Thoracic aorta (tissue), 2 donors: ENCODE measurements around the gene BTBD2. TPM values are rescaled to one million over a fixed set of nuclear protein-coding genes. Genes with fewer than 3 reads are reported as not detected.

Source experiments
- ATAC-seq: fragments of 150-250 bp; one replicate; pipeline ENCODE4 v1.8.0; 2017; ENCODE audit warnings: low read depth; ENCODE audit not compliant: insufficient number of reproducible peaks, low FRiP score
- DNase-seq: peaks from one replicate; pipeline ENCODE4 v3.0.0-alpha.2; 2020; ENCODE audit warnings: low spot score
- H3K27ac ChIP-seq, 2 donors: fragments of 200-600 bp; sonication (generic); 1 replicate in 1 of 2; 2 replicates in 1 of 2; pipeline ENCODE4 v1.5.1; 2016; ENCODE audit warnings: mild to moderate bottlenecking in 2 of 2, moderate library complexity in 2 of 2
- H3K27me3 ChIP-seq: fragments of 200-600 bp; sonication (generic); replicated peaks from 2 replicates; pipeline ENCODE4 v1.6.0; 2016; ENCODE audit warnings: mild to moderate bottlenecking; ENCODE audit not compliant: insufficient read depth
- H3K36me3 ChIP-seq: fragments of 200-600 bp; sonication (generic); one replicate; pipeline ENCODE4 v1.5.1; 2016
- H3K4me1 ChIP-seq, 2 donors: fragments of 200-600 bp; sonication (generic); 1 replicate in 1 of 2; 2 replicates in 1 of 2; pipeline versions ENCODE4 v1.5.1 to v1.6.0; 2016; ENCODE audit warnings: low read depth in 2 of 2, mild to moderate bottlenecking in 1 of 2; ENCODE audit not compliant: control insufficient read depth in 1 of 2
- H3K4me3 ChIP-seq: fragments of 200-600 bp; sonication (generic); 2 replicates; pipeline ENCODE4 v1.5.1; 2016; ENCODE audit warnings: mild to moderate bottlenecking
- H3K9me3 ChIP-seq: fragments of 200-600 bp; sonication (generic); 2 replicates; pipeline ENCODE4 v1.5.1; 2016
- CTCF ChIP-seq: fragments of 200-600 bp; sonication (generic); IDR thresholded peaks from one replicate; pipeline ENCODE4 v1.5.1; 2019; ENCODE audit warnings: antibody characterized with exemption
- total RNA-seq, 2 donors: library from RNA; depleted of rRNA; stranded (reverse); fragments of >200 nt; gene quantifications; one replicate each; pipeline versions ENCODE4 v1.1.0 to v1.2.3, GENCODE V29; 2016

The BTBD2 gene
- total RNA-seq, 2 donors from 2014 or later, result 43.2 to 107 TPM

GRCh38 chr19:2062389-2062729 is 46.8 kb upstream of the BTBD2 start:
- Histone ChIP-seq H3K9me3 (no peaks in the 10 kb centered on the region), H3K36me3 (no peaks in the 10 kb centered on the region), H3K4me3 (peak overlapping the region; percentile 85), H3K27me3 (no peaks in the 10 kb centered on the region), H3K4me1 (peaks cover 21 to 40% of the 10 kb centered on the region in 2 donors), H3K27ac (no peak overlapping the region)
- no peak for DNase-seq
- no peak for ATAC-seq
- no peak for TF ChIP-seq CTCF

DNA sequence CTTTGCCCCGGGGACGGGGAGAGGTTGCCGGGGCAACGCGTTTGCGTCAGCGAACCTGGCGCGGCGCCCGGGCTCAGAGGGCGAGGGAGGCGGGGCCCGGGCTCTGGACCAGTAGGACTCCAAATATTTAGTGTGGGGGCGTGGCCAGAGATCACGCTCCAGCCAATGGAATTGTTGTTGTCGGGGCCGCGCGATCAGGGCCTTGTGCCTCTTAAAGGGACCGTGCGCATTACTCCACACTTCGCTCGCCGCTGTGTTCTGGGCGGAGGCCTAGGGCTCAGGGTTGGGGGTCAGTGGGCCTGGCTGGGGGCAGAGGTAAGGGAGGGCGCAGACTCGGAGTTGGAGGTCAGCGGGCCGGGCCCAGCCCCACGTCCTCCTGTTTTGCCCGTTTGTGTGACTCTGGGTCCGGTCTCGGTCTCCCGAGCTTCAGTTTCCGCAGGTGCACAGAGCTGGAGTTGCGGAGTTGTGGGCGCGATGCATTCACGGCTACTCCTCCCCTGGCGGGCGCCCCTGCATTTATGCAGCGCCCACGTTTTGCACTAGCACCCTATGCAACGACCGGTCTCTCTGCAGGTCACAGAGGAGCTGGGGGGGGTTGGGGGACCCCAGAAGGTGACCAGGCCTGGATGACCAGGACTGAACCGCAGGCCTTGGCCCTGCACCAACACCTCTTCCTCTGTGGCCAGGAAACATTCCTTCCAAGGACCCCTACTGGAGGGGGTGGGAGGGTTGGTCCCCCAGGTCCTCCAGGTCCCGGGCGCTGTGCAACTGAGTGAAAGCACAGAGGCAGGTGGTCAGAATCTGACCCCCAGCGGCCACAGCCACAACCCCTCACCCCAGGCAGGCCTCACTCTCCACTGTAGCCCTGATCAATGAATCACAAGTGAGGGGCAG is 46.2 kb upstream of the BTBD2 start:
- Histone ChIP-seq H3K4me1 (peaks cover 21 to 40% of the 10 kb centered on the region in 2 donors), H3K4me3 (peak overlapping the region; percentile 85), H3K27ac (peak overlapping the region; percentile 95 to 96), H3K36me3 (no peaks in the 10 kb centered on the region), H3K27me3 (no peaks in the 10 kb centered on the region), H3K9me3 (no peaks in the 10 kb centered on the region)
- ATAC-seq, result peak; percentile 86
- peak; percentile 99 for DNase-seq
- TF ChIP-seq CTCF, result no peak

DNA sequence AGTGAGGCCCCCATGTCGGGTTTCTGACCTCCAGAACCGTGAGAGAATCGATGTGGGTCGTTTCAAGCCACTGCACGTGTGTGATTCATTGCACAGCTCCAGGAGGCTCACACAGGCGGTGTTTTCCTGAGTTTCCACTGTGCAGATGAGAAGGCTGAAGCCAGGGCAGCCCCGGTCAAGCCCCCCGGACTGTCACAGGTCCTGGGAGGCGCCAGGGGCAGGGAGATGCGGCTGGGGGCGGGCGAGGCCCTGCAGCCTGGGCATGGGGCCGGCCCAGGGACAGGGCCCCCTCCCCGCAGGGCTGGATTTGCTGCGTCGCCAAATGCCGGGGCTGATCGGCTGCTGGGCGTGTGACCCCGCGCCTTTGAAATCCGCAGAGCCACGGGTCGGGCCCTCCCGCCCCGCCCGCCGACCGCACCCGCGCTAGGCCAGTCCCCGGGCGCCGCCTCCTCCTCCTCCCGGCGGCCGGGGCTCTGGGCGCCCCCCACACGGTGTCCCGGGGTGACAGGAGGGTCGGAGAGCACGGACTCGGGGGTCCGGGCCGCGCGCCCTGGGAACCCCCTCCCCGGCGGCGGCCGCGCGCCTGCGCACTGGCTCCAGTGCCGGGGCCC is 45.5 kb upstream of the BTBD2 start:
- H3K4me3 ChIP-seq, result peak overlapping the region; percentile 85
- no peaks in the 10 kb centered on the region for H3K9me3 ChIP-seq
- peaks cover 24 to 44% of the 10 kb centered on the region in 2 donors for H3K4me1 ChIP-seq
- H3K36me3 ChIP-seq, result no peaks in the 10 kb centered on the region
- peak overlapping the region; percentile 95 to 96 for H3K27ac ChIP-seq
- no peak for TF ChIP-seq CTCF
- ATAC-seq (peak; percentile 3), DNase-seq (no peak)
- no peaks in the 10 kb centered on the region for H3K27me3 ChIP-seq

DNA sequence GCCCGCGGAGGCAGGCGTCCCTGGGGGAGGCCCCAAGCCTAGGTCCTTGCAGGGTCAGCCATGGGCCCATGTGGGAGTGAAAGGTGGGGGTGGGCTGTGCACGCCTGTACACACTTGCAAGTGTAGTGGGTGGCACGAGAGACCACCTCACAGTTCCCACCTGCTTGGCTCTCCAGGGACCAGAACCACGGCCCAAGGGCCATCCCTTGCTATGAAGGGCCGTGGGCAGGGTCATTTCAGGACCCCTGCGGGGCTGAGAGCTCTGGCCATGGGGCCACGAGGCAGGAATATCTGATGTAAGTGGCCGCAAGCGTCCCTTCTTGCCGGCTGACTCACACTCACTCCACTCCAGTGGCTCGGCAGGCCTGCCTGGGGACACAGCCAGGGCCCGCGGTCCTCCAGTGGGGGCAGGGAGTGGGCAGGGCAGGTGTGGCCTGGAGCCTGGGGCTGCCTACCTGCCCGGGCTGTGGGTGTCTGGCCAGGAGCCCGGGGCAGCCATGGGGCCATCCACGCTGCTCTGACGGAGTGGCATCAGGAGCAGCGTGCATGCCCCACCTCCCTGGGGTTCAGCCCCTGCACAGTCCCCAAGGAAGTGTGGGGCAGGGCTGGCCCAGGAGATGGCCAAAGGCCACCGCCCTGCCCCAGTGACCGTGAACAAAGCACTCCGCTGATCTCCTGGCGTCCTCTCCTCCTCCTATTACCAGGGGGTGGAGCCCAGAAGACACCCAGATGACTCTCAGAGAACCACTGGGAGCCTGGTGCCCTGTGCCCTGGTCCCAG is 44.1 kb upstream of the BTBD2 start:
- peak overlapping the region; percentile 95 to 96 for H3K27ac ChIP-seq
- peaks cover 29 to 46% of the 10 kb centered on the region in 2 donors for H3K4me1 ChIP-seq
- H3K4me3 ChIP-seq, result peak overlapping the region; percentile 85
- DNase-seq (no peak), ATAC-seq (peak; percentile 12)
- H3K9me3 ChIP-seq, result no peaks in the 10 kb centered on the region
- no peaks in the 10 kb centered on the region for H3K27me3 ChIP-seq
- no peak for TF ChIP-seq CTCF
- no peaks in the 10 kb centered on the region for H3K36me3 ChIP-seq
